ENCODE data around the gene LPCAT1.
A peak's percentile ranks its signal among the peaks of the same experiment; 100 is the strongest.
"Not testable (repeated sequence)": the region's sequence is repeated elsewhere in the genome, so short reads cannot be mapped to it uniquely, and the experiment has no call there.

The LPCAT1 gene

DNA sequence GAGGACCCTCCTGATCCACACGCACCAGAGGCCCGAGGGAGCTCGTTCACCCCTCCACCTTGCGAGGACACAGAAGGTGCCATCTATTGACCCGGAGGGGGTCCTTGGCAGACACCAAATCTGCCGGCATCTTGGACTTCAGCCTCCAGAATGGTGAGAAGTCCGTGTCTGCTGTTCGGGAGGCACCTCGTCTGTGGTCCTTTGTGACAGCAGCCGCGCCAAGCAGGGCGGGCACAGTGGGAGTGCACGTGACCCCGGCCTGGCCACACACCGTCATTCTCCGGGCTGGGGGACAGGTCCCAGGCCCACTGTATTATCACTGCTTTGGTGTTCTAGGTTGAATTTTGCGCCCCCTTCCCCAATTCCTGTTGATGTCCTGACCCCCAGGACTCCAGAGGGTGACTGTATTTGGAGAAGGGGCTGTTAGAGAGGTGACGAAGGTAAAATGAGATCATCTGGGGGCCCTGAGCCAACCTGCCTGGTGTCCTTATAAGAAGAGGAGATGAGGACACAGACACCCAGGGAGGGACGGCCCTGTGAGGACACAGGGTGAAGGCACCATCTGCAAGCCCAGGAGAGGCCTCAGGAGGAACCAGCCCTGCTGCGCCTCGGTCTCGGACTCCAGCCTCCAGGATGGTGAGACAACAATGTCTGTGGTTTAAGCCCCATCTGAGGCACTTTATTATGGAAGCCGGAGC, 15.7 kb downstream of the LPCAT1 start:
- DNase-seq: no peak

DNA sequence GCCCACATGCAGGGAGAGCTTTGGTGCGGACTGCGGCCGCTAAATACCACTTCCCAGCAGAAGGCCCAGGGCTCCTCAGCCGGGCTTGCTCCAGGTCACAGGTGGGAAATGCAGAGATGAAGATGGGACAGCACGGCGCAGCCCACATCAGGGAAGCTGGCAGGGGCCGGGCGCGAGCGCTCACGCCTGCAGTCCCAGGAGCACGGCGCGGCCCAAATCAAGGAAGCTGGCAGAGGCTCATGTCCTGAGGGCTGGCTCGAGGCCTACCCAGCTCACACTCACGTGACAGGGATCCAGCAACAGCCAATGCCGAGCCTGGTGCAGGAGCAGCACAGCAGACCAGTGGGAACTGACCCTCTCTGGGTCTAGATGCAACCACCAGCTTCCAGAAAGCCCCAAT, 16.3 kb downstream of the LPCAT1 start:
- DNase-seq: no peak

DNA sequence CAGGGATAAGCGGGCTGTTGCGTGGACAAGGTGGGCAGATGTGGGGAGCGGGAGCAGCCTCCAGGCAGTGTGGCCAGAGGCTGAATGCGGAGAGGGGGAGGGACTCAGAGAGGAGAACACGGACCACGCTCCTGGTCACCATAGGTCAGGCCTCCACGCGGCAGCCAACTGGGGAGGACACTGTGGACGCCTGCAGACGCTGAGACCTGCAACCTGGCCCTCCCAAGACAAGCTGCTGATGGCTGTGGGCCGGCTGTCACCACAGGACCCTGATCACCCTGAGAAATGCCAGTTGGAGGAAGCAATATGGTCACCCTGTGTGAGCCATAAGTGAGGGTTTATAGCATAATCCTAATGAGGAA, 16.8 kb downstream of the LPCAT1 start:
- DNase-seq: no peak

DNA sequence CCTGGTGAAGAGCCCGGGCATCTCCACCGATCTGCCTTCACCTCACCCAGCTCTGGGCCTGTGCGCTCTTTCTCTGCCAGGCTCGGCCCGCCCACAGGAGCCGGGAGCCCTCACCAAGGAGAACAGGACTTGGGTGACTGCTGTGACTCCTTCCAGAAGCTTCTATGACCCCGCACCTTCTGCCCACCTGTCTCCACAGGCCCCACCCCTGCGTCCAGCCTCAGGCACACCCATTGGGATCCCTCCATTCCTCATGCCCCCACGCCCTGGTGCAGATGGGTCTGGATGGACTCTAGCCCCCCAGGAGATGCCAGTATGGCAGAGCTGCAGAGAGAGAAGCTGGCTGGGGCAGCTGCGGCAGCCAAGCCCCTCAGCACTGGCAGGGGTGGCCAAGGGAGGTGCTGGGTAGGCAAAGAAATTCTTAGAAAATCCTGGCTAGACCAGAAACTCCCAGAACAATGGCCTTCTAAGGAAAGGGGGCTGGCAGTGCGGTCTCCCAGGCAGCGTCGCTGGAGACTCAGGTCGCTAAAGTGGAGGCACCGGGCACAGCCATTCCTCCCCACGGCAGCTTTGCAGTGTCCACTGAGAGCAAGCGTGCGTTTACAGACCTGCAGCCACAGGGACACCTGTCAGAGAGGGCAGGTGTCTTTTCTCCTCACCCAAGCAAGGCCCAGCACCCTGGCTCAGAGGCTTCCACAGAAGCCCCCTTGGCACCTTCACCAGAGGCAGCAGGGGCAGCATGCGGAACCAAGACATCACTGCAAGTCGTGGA, 17.3 kb downstream of the LPCAT1 start:
- DNase-seq: no peak

DNA sequence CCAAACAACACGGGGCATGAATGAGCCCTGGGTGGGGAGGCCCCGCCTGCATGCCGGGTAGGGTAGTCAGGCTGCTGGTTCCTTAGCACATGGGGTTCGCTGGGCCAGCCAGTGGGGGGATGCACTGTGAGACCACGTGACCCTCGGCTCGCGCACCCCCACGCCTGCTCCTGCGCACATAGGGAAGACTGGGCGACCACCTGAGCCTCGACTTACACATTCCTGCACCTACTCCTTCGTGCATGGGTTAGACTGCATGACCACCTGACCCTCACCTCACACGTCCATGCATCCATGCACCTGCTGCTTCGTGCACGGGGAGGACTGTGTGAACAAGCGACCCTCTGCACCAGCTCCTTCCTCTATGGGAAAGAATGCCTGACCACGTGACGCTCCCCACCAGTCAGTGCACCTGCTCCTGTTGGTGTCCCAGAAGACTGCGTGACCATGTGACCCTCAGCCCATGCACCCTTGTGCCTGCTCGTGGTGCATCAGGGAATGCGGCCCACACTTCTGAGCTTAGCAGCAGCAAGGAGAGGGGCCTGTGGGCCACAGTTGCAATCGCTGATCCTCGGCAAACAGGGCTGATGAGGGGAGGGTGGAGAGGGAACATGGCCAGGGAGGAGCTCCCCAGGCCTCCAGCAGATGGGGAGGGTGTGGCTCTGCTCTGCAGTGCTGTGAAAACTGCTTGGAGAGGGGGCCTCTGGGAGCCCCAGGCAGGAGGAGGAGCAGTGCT, 18.1 kb downstream of the LPCAT1 start:
- DNase-seq: no peak

DNA sequence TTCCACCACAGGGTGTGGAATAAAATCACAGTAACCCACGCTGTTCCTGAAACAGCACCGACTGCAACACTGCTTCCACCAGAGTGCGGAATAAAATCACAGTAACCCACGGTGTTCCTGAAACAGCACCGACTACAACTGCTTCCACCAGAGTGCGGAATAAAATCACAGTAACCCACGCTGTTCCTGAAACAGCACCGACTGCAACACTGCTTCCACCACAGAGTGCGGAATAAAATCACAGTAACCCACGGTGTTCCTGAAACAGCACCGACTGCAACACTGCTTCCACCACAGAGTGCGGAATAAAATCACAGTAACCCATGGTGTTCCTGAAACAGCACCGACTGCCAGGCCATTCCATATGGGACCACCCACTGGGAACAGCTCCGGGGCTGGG, 18.7 kb downstream of the LPCAT1 start:
- DNase-seq: not testable (repeated sequence)

DNA sequence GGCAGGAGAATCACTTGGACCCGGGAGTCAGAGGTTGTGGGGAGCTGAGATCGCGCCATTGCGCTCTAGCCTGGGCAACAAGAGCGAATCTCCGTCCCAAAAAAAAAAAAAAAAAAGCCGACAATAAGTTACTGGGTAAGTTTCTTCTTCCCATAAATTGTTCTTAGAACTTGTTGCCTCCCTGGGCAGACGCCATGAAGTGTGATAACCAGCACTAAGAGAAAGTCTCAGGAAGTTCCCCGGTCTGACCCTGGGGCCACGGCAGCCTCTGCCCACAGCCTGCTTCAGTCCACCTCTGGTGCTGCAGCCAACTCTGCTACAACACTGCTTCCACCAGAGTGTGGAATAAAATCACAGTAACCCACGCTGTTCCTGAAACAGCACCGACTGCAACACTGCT, 19.1 kb downstream of the LPCAT1 start:
- DNase-seq: no peak

DNA sequence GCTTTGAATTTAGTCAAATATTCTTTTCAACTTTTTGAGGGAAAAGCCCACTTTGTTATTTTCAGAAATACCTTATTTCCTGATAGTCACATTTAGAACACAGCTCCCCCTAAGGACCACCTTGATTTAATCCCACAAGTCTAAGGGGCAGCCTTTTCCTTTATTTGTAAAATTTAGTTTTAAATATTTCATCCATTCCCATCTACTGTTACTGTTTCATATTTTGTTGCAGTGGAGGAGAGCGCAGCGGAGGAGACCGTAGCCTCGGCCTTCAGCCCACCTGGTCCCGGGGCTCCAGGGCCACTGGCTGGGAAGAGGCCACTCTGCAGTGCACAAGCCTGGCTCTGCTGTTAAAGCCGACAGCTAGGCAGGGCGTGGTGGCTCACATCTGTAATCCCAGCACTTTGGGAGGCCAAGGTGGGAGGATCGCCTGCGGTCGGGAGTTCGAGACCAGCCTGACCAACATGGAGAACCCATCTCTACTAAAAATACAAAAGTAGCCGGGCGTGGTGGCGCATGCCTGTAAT, 19.6 kb downstream of the LPCAT1 start:
- DNase-seq: no peak

DNA sequence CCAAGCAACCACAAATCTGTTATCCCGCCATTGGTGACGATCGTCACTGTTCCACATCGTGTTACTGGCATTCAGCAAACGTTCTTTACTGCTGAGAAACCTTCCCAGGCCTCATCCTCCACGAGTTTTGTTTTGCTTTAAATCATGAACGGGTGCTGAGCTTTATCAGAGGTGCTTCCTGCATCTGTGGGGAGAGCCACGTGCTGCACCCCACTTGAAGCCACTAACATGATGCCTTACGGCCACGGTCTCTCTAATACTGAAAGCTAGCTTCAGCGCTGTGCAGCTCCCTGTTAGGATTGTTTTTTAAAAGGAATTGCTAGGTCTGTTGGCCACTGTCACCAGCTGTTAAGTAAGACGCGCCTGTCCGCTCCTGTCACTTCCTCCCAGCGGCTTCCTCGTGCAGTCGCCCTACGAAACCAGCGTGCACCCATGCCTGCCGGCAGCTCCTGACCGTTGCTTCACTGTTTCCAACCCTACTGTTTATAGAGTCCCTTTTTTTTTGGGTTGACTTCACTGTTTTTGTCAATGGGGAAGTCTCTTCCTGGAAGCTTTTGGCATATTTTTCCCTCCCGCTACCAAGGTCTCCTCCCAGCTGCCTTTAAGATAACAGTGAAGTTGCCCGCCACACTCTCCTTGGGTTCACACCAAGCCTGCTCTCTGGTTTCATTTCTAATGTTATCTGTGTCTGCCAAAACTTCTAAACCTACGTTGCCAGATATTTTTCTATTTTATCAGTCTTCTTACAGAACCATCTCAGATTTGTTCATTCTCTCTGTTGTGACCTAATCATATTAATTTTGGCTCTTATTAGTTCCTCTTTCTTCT, 20.3 kb downstream of the LPCAT1 start:
- no peak for DNase-seq

DNA sequence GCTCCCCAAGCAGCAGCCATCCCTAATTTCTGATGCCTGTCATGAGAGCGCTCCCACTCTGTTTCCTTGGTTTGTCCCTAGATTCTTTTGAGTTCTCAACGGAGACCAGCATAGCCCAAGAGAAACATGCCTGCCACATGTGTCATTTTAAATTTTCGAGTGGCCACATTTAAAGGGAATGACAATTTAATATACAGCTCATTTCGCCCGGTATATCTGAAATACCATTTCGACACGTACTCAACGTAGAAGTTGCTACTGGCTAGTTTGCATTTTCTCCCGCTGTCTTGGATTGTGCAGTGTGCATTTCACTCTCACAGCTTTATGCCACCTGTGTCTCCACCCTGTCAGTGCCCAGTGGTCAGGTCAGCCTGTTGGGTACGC, 21.0 kb downstream of the LPCAT1 start:
- no peak for DNase-seq

DNA sequence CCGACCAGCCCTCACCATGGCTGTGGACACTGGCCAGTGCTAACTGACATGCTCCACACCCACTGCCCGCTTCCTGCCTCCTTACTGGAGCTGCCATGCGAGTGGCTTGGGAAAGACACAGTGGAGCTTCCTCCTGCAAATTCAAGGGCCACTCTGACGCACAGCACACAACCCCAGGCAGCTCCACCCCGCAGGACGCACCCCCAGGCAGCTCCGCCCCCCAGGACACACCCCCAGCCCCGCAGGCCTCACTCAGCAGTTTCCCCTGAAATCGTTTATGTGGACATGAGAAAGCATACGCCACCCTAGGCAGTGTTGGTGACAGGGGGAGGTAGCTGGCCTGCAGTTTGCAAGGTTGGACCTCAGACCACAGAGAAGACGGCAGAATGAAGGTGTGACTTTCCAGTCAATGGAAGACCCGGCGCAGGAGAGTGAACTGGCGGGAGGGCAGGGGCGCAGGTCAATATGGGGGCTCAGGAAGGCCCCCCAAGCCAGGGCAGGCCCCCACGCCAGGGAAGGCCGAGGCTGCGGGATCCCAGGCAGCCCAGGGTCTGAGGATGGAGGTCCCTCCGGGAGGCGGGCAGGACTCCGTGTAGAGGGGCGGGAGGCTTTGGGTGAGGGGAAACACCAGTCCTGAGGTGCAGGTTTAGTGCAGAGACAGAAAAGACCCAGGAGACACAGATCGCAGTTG, 21.6 kb downstream of the LPCAT1 start:
- DNase-seq: peak; percentile 82

DNA sequence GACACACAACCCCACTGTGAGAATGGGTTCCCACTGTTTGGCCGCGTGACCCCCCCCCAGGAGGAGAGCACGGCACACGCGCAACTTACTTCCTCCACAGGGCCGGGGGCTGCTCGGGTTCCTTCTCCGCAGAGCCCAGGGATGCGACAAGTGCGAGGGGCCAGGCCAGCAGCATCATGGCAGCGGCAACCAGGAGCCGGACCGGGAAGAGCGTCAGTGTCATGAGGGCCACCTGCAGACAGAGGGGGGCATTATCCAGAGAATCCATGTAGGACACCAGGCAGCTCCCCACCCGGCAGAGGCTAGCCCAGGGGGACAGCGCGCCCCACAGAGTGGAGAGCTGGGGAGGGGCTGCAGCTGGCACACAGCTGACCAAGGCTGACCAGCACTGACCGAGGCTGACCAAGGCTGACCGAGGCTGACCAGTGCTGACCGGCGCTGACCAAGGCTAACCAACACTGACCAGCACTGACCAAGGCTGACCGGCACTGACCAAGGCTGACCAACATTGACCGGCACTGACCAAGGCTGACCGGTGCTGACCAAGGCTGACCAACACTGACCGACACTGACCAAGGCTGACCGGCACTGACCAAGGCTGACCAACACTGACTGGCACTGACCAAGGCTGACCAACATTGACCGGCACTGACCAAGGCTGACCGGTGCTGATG, 22.3 kb downstream of the LPCAT1 start:
- DNase-seq: no peak

DNA sequence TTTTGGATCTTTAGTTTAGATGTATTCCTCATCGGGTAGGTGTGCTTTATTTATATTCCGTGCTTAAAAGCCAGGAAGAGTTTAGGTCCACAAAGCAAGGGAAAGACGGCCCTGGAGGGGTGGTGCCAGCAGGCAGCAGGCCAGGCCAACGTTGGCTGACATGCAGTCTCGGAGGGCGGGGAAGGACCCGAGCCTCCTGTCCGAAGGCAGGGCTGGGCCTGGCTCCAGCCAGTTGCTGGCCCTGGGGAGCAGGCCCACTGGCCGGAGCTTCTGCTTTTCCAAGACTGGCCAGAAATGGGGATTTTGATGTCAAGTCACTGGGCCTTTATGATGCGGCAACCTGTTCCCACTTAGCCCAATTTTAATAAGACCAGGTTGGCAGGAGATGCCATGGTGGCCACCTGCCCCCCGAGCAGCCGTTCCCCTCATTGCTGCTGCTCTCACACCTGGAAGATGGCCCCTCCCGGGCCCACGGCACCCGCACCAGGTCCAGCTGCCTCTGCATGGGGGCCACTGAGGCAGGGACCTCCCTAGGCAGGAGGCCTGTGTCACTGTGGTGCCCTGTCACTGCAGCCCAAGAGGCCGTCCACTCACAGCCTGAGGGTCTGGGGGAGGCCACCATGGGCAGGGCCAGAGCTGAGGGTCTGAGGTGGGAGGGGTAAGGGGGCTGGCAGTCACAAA, 23.2 kb downstream of the LPCAT1 start:
- no peak for DNase-seq

DNA sequence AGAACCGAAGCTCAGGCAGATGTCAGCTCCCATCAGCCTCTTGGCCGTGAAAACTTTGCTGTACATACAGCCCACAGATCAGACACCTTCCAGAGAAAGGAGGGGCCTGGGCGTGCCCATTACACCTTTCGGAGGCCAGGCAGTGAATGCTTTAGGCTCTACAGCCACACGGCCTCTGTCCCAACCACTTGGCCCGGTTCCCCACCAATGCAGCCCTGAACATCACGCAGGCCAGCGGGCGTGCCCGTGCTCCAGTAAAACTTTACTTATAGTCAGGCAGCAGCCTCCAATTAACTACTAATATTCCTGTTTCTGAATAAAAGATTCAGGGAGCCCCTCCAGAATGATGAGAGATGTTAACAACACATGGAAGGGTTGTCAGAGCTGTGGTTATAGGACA, 23.9 kb downstream of the LPCAT1 start:
- DNase-seq: no peak

DNA sequence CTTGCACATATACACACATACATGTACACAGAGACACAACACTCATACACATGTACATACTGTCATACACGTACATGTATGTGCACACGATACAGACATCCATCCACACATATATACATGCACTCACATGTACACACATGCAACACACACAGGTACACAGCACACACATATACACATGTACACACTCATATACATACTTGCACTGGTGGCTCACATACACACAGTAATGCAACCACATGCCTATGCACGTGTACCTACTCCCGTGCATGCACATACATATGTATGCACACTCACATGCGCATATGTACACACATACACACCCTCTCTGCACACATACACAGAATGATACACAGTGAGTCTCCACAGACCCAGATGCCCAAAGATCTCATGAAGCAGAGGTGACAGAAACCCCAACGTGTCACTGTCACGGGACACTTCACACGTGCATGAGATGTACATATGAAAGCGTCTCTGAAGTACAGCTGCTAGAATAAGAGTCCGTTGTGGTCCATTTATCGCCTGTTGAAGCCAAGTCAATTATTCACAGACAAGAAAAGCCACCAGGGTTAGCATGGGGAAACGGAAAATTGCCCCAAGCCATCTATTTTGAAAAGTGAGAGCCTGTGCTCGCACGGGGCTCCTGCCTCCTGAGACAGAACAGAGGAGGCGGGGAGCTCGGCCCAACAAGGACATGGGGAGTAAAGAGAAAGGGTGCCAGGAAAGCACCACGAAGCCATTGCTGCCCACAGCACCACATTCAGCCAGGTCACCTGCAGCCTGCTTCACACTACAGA, 24.9 kb downstream of the LPCAT1 start:
- DNase-seq: no peak

DNA sequence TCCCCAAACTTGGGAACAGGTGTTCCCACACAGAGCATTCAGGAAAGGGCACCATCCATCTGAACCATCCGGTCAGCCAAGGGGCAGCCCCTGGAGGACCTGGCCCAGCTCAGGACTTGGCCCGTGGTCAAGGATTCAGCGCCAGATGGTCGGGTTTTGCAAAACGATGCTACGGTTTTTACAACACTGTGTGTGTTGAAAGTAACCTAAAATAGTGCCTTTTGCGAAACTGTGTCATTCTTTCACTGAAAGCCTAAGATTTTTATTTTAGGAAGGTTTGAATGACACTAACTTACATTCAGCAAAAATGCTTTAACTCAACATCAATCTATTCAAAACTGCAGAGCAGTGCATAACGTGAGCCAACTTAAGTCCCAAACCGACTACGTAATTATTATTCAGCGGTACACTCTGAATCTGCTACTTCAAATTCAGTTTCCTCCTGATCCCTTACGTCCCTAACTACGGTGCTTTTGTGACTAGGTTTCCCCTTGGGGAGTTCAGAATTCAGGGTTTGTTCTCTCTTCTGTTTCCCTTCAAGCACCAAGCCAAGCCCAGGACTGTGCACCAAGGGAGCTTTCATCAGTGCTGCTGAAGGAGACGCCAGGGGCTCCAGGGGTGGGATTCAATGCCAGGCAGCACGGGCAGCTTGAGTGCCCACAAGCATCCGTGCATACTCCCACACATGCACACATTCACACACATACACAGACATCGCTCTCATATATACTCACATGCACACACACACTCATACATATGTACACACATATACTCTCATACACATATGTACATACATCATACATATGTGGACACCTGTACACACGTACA, 25.8 kb downstream of the LPCAT1 start:
- no peak for DNase-seq

DNA sequence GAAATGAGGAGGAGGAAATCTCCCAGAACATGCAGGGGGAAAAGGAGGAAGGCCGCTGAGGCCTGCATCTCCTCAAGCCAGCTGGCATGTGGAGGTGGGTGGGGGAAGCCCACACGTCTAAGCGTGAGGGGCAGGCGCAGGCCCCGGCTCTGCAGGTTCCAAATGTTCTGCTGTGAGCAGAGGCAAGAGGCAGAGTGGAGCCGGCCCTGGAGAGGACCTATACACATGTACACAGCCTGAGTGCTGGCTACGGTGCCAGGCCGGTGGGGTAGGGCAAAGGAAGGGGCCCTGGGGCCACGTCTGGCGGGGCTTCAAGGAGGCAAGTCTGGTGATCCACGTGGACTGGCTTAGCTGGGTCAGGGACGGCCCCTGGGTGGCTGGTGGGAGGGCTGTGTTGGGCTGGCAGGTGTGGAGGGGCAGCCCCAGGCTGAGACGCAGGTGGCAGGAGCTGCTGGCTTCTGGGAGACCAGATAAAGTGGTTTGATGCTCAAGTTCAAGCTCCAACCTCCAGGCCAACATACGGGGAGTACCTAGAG, 26.4 kb downstream of the LPCAT1 start:
- DNase-seq: no peak

DNA sequence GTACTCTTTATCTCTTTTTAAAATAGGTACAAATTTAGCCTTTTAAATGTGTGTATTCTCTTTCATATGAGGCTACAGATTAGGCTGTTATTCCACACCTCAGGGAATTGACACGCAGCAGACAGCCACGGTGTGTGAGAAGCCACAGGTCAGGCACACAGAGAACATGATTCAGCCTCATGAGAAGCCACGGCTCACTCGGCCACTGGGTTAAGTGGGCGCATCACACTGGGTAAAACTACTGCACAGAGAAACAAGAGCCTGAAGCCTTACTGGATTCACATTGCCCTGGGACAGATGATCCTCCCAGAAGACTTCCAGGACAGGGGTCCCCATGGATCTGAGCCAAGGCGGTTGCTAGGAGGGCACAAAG, 28.2 kb downstream of the LPCAT1 start:
- DNase-seq: no peak
